ENCODE measurements around the gene CAP2.

The CAP2 gene

GRCh38 chr6:17475606-17476244 is 82.3 kb downstream of the CAP2 start:
- DNase-seq (ENCODE audit: low spot score): no peak

GRCh38 chr6:17476511-17476910 is 83.1 kb downstream of the CAP2 start:
- DNase-seq (ENCODE audit: low spot score): no peak

- no peak for DNase-seq (ENCODE audit: low spot score)
Measured at GRCh38 chr6:17477356-17477755, 84.0 kb downstream of the CAP2 start.

- no peak for DNase-seq (ENCODE audit: low spot score)
Measured at GRCh38 chr6:17478223-17478907, 85.0 kb downstream of the CAP2 start.

GRCh38 chr6:17478946-17479345 is 85.6 kb downstream of the CAP2 start:
- DNase-seq (ENCODE audit: low spot score): no peak

GRCh38 chr6:17480476-17480875 is 87.1 kb downstream of the CAP2 start:
- no peak for DNase-seq (ENCODE audit: low spot score)

GRCh38 chr6:17482711-17483110 is 89.3 kb downstream of the CAP2 start:
- DNase-seq (ENCODE audit: low spot score): no peak

- no peak for DNase-seq (ENCODE audit: low spot score)
Measured at GRCh38 chr6:17483391-17484016, 90.1 kb downstream of the CAP2 start.

GRCh38 chr6:17484201-17484849 is 90.9 kb downstream of the CAP2 start:
- DNase-seq (ENCODE audit: low spot score): no peak

- DNase-seq (ENCODE audit: low spot score): no peak
Measured at GRCh38 chr6:17485181-17485580, 91.8 kb downstream of the CAP2 start.

GRCh38 chr6:17485946-17486345 is 92.6 kb downstream of the CAP2 start:
- DNase-seq (ENCODE audit: low spot score): no peak

- DNase-seq (ENCODE audit: low spot score): no peak
Measured at GRCh38 chr6:17486680-17487079, 93.3 kb downstream of the CAP2 start.

- no peak for DNase-seq (ENCODE audit: low spot score)
Measured at GRCh38 chr6:17490724-17491123, 97.3 kb downstream of the CAP2 start.

GRCh38 chr6:17491416-17492142 is 98.2 kb downstream of the CAP2 start:
- no peak for DNase-seq (ENCODE audit: low spot score)

GRCh38 chr6:17492350-17492749 is 99.0 kb downstream of the CAP2 start:
- DNase-seq (ENCODE audit: low spot score): no peak

- no peak for DNase-seq (ENCODE audit: low spot score)
Measured at GRCh38 chr6:17493286-17493685, 99.9 kb downstream of the CAP2 start.

- no peak for DNase-seq (ENCODE audit: low spot score)
Measured at GRCh38 chr6:17494177-17494576, 100.8 kb downstream of the CAP2 start.

GRCh38 chr6:17494919-17495318 is 101.5 kb downstream of the CAP2 start:
- DNase-seq (ENCODE audit: low spot score): no peak

- no peak for DNase-seq (ENCODE audit: low spot score)
Measured at GRCh38 chr6:17497535-17498095, 104.2 kb downstream of the CAP2 start.

- DNase-seq (ENCODE audit: low spot score): no peak
Measured at GRCh38 chr6:17501442-17501841, 108.0 kb downstream of the CAP2 start.

GRCh38 chr6:17501982-17502704 is 108.7 kb downstream of the CAP2 start:
- DNase-seq (ENCODE audit: low spot score): no peak

Measured in ecto neural progenitor cell (in vitro differentiated cells).